Activated CD4-positive, alpha-beta T cell treated with anti-CD3 and anti-CD28 coated beads, Interleukin-2, amount 10 ng/mL, durations not matched to agents 7 days and 5 days (primary cell): ENCODE results near the gene SEC61G. TPM values are rescaled to one million over a fixed set of nuclear protein-coding genes. Genes with fewer than 3 reads are reported as not detected.

ENCODE experiments used
- CTCF ChIA-PET: fragments of 350-600 bp; sonication (Branson Sonifier 250); formaldehyde crosslinking; loops from one replicate; lab custom pipeline; 2021; ENCODE audit warnings: antibody characterized with exemption; lab: Charles Lee
- POLR2A ChIA-PET: fragments of 350-600 bp; sonication (Branson Sonifier 250); formaldehyde crosslinking; loops from one replicate; lab custom pipeline; 2021; ENCODE audit warnings: antibody characterized with exemption; lab: Charles Lee
- DNase-seq: peaks from one replicate; pipeline ENCODE4 v3.0.0-alpha.2; 2020
- H3K27ac Mint-ChIP-seq: one replicate; pipeline ENCODE4 v1.8.0; 2021; ENCODE audit warnings: mild to moderate bottlenecking, moderate library complexity, mixed read lengths
- H3K27me3 Mint-ChIP-seq: one replicate; pipeline ENCODE4 v1.8.0; 2021; ENCODE audit warnings: mixed read lengths
- H3K36me3 Mint-ChIP-seq: one replicate; pipeline ENCODE4 v1.8.0; 2021; ENCODE audit warnings: low read depth, mixed read lengths
- H3K4me1 Mint-ChIP-seq: one replicate; pipeline ENCODE4 v1.8.0; 2021; ENCODE audit warnings: mixed read lengths
- H3K4me3 Mint-ChIP-seq: one replicate; pipeline ENCODE4 v1.8.0; 2021; ENCODE audit warnings: mild to moderate bottlenecking, moderate library complexity, mixed read lengths
- H3K9me3 Mint-ChIP-seq: one replicate; pipeline ENCODE4 v1.8.0; 2021; ENCODE audit warnings: mixed read lengths
- total RNA-seq, 2 experiments: library from RNA; stranded (reverse); gene quantifications; one replicate each; pipeline ENCODE4 v1.2.3, GENCODE V29; 2021

SEC61G gene
- total RNA-seq, 2 experiments from 2014 or later, result 55.4 to 106 TPM

- H3K27me3 Mint-ChIP-seq, result no peaks in the 10 kb centered on the region
- no peak overlapping the region for H3K27ac Mint-ChIP-seq
- DNase-seq, result no peak
- ChIA-PET POLR2A (no interaction called here), CTCF (interaction anchor here (0.6 kb wide), 1 partner anchor 18 kb away, joined by 5 read pairs; no protein-coding TSS in a partner anchor)
- no peaks in the 10 kb centered on the region for H3K9me3 Mint-ChIP-seq
- H3K4me1 Mint-ChIP-seq, result peaks cover 5% of the 10 kb centered on the region
- H3K36me3 Mint-ChIP-seq, result peaks cover 19% of the 10 kb centered on the region
- no peak overlapping the region for H3K4me3 Mint-ChIP-seq
Observed at GRCh38 chr7:54743580-54743979, 15.4 kb downstream of the SEC61G start.

GRCh38 chr7:54738737-54739136, 20.3 kb downstream of the SEC61G start:
- Mint-ChIP-seq H3K27me3 (peaks cover under 1% of the 10 kb centered on the region), H3K36me3 (no peaks in the 10 kb centered on the region), H3K9me3 (no peaks in the 10 kb centered on the region), H3K27ac (no peak overlapping the region), H3K4me1 (peaks cover 1% of the 10 kb centered on the region), H3K4me3 (no peak overlapping the region)
- DNase-seq, result no peak
- ChIA-PET CTCF (no interaction called here), POLR2A (no interaction called here)

GRCh38 chr7:54729107-54729506, 29.9 kb downstream of the SEC61G start:
- no peak overlapping the region for H3K4me3 Mint-ChIP-seq
- ChIA-PET POLR2A (no interaction called here), CTCF (no interaction called here)
- H3K27me3 Mint-ChIP-seq, result peaks cover 1% of the 10 kb centered on the region
- no peak for DNase-seq
- no peak overlapping the region for H3K27ac Mint-ChIP-seq
- H3K9me3 Mint-ChIP-seq, result no peaks in the 10 kb centered on the region
- no peaks in the 10 kb centered on the region for H3K4me1 Mint-ChIP-seq
- H3K36me3 Mint-ChIP-seq, result no peaks in the 10 kb centered on the region

GRCh38 chr7:54728411-54728810, 30.6 kb downstream of the SEC61G start:
- no peaks in the 10 kb centered on the region for H3K36me3 Mint-ChIP-seq
- H3K27me3 Mint-ChIP-seq, result no peaks in the 10 kb centered on the region
- CTCF ChIA-PET, result no interaction called here

GRCh38 chr7:54725255-54725654, 33.8 kb downstream of the SEC61G start:
- Mint-ChIP-seq H3K9me3 (no peaks in the 10 kb centered on the region), H3K4me1 (no peaks in the 10 kb centered on the region), H3K36me3 (no peaks in the 10 kb centered on the region), H3K27me3 (no peaks in the 10 kb centered on the region), H3K27ac (no peak overlapping the region), H3K4me3 (no peak overlapping the region)
- no peak for DNase-seq
- POLR2A ChIA-PET, result no interaction called here
- CTCF ChIA-PET, result no interaction called here

More at GRCh38 chr7:54728411-54728810, 30.6 kb downstream of the SEC61G start:
- Mint-ChIP-seq H3K9me3 (no peaks in the 10 kb centered on the region), H3K4me3 (no peak overlapping the region), H3K4me1 (no peaks in the 10 kb centered on the region), H3K27ac (no peak overlapping the region)
- POLR2A ChIA-PET, result no interaction called here
- DNase-seq, result no peak

GRCh38 chr7:54722502-54722901, 36.5 kb downstream of the SEC61G start:
- ChIA-PET CTCF (no interaction called here), POLR2A (no interaction called here)
- Mint-ChIP-seq H3K4me1 (no peaks in the 10 kb centered on the region), H3K9me3 (peaks cover 12% of the 10 kb centered on the region), H3K4me3 (no peak overlapping the region), H3K27ac (no peak overlapping the region), H3K36me3 (no peaks in the 10 kb centered on the region), H3K27me3 (no peaks in the 10 kb centered on the region)
- no peak for DNase-seq

GRCh38 chr7:54722026-54722425, 37.0 kb downstream of the SEC61G start:
- Mint-ChIP-seq H3K36me3 (no peaks in the 10 kb centered on the region), H3K9me3 (peaks cover 17% of the 10 kb centered on the region), H3K27ac (no peak overlapping the region), H3K4me1 (no peaks in the 10 kb centered on the region), H3K27me3 (no peaks in the 10 kb centered on the region), H3K4me3 (no peak overlapping the region)
- POLR2A ChIA-PET, result no interaction called here
- CTCF ChIA-PET, result interaction anchor here (0.7 kb wide), 1 partner anchor 48 kb away, joined by 3 read pairs; no protein-coding TSS in a partner anchor
- DNase-seq, result no peak

GRCh38 chr7:54719974-54720373, 39.0 kb downstream of the SEC61G start:
- ChIA-PET POLR2A (no interaction called here), CTCF (no interaction called here)
- DNase-seq, result no peak
- Mint-ChIP-seq H3K36me3 (no peaks in the 10 kb centered on the region), H3K27ac (no peak overlapping the region), H3K4me3 (no peak overlapping the region), H3K9me3 (peaks cover 18% of the 10 kb centered on the region), H3K4me1 (no peaks in the 10 kb centered on the region), H3K27me3 (no peaks in the 10 kb centered on the region)

- no peaks in the 10 kb centered on the region for H3K4me1 Mint-ChIP-seq
- H3K4me3 Mint-ChIP-seq, result no peak overlapping the region
- peaks cover 18% of the 10 kb centered on the region for H3K9me3 Mint-ChIP-seq
- no peak overlapping the region for H3K27ac Mint-ChIP-seq
- POLR2A ChIA-PET, result no interaction called here
- H3K27me3 Mint-ChIP-seq, result no peaks in the 10 kb centered on the region
- DNase-seq, result no peak
- CTCF ChIA-PET, result no interaction called here
- H3K36me3 Mint-ChIP-seq, result no peaks in the 10 kb centered on the region
Observed at GRCh38 chr7:54719425-54719824, 39.6 kb downstream of the SEC61G start.

- no peaks in the 10 kb centered on the region for H3K27me3 Mint-ChIP-seq
- H3K36me3 Mint-ChIP-seq, result no peaks in the 10 kb centered on the region
- no peak overlapping the region for H3K4me3 Mint-ChIP-seq
- DNase-seq, result no peak
- no peaks in the 10 kb centered on the region for H3K4me1 Mint-ChIP-seq
- POLR2A ChIA-PET, result no interaction called here
- no peak overlapping the region for H3K27ac Mint-ChIP-seq
- CTCF ChIA-PET, result no interaction called here
- peaks cover 30% of the 10 kb centered on the region for H3K9me3 Mint-ChIP-seq
Observed at GRCh38 chr7:54712820-54713219, 46.2 kb downstream of the SEC61G start.

GRCh38 chr7:54711900-54712595, 47.0 kb downstream of the SEC61G start:
- Mint-ChIP-seq H3K4me3 (no peak overlapping the region), H3K9me3 (peaks cover 25% of the 10 kb centered on the region), H3K4me1 (no peaks in the 10 kb centered on the region), H3K27me3 (no peaks in the 10 kb centered on the region), H3K27ac (no peak overlapping the region), H3K36me3 (no peaks in the 10 kb centered on the region)
- CTCF ChIA-PET, result no interaction called here
- POLR2A ChIA-PET, result no interaction called here
- no peak for DNase-seq

- Mint-ChIP-seq H3K27ac (no peak overlapping the region), H3K36me3 (no peaks in the 10 kb centered on the region), H3K27me3 (no peaks in the 10 kb centered on the region), H3K4me3 (no peak overlapping the region), H3K9me3 (peaks cover 25% of the 10 kb centered on the region), H3K4me1 (no peaks in the 10 kb centered on the region)
- no peak for DNase-seq
- POLR2A ChIA-PET, result no interaction called here
- CTCF ChIA-PET, result no interaction called here
Observed at GRCh38 chr7:54709283-54709682, 49.7 kb downstream of the SEC61G start.

- DNase-seq, result no peak
- no peak overlapping the region for H3K4me3 Mint-ChIP-seq
Observed at GRCh38 chr7:54705436-54705835, 53.6 kb downstream of the SEC61G start.

GRCh38 chr7:54704851-54705250, 54.2 kb downstream of the SEC61G start:
- ChIA-PET POLR2A (no interaction called here), CTCF (no interaction called here)
- Mint-ChIP-seq H3K9me3 (peaks cover 13% of the 10 kb centered on the region), H3K4me3 (no peak overlapping the region), H3K36me3 (no peaks in the 10 kb centered on the region), H3K27ac (no peak overlapping the region), H3K27me3 (no peaks in the 10 kb centered on the region), H3K4me1 (no peaks in the 10 kb centered on the region)
- DNase-seq, result no peak

More at GRCh38 chr7:54705436-54705835, 53.6 kb downstream of the SEC61G start:
- ChIA-PET POLR2A (no interaction called here), CTCF (no interaction called here)
- H3K27me3 Mint-ChIP-seq, result no peaks in the 10 kb centered on the region
- no peak overlapping the region for H3K27ac Mint-ChIP-seq
- H3K4me1 Mint-ChIP-seq, result no peaks in the 10 kb centered on the region
- peaks cover 13% of the 10 kb centered on the region for H3K9me3 Mint-ChIP-seq
- no peaks in the 10 kb centered on the region for H3K36me3 Mint-ChIP-seq
